ENCODE results near the gene ZNF75A.
A peak's percentile ranks its signal among the peaks of the same experiment; 100 is the strongest.

ZNF75A gene

DNA sequence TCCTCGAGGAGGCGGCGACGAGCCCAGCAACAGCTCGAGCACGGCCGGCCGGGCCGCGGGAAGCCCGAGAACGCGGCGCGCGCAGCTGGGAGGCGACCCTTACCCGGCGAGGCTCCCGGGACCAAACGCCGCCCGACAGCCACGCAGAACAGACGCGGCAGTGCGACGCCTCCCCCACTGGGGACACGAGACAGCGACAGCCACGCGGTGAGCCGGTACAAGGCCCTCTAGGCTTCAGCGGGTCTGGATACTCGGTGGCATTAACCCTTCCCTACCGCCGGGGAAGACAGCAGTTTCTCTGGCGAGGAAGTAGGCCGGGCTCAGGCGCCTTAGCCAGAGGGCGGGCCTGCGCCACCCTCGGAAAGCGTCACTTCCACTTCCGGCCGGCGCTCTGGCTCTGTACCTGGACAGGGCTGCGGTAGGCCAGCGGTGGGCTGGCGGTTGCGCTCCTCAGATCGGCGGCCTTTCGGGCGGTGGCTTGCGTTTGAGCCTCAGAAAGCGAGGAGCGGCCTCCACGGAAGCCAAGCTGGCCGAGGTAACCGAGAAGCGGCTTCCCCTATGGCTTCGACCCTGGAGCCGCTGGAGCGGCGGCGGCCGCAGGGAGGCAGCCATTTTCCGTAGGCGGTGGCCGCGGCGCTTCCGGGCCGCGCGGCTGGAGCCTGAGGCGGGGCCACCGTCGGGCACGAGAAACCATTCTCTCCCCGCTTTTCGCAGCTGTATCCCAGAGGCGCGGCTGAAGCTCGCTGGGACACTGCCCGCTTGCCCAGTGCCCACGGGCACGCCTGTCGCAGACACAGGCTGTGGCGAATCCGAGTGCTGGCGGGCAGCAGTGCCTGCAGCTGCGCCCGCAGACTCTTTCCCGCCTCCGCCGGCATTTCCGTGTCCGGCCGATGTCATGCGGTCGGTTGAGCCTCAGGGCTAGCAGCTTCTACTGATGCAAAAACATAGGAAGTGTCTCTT, at the start of gene ZNF75A, which contains the start of gene TIGD7:
Gene ZNF75A (plus strand): TSS at position 389 of the 960 bp plus-strand sequence. CDS start 2,932 bp downstream, outside the sequence.
Gene TIGD7 (minus strand): TSS at position 322 of the 960 bp plus-strand sequence. CDS start 4,816 bp downstream, outside the sequence.
- peak; percentile 88 for DNase-seq (ENCODE audit: low read depth, low spot score)
- H3K27me3 ChIP-seq (ENCODE audit: insufficient read depth, insufficient read length) = no peaks in the 10 kb centered on the region
- H3K36me3 ChIP-seq (ENCODE audit: insufficient read depth, insufficient read length, low read length) = peaks cover 72% of the 10 kb centered on the region
- H3K4me1 ChIP-seq (ENCODE audit: insufficient read depth, insufficient read length) = no peaks in the 10 kb centered on the region
- peak within 1 kb of the TSS; percentile 93 for H3K4me3 ChIP-seq (ENCODE audit: insufficient read length, low read depth)
- H3K9me3 ChIP-seq (ENCODE audit: insufficient read depth, low read length) = peaks cover 51% of the 10 kb centered on the region
- TF ChIP-seq ZNF274 (IDR thresholded peaks at IDR 0.05; ENCODE audit: low read depth, low read length) (no peak), YY1 (IDR thresholded peaks at IDR 0.05; ENCODE audit: insufficient read depth, insufficient read length) (peak; percentile 72), SUZ12 (IDR thresholded peaks at IDR 0.05; ENCODE audit: extremely low read depth, insufficient read depth, insufficient read length) (no peak)
- H3K9ac ChIP-seq (ENCODE audit: insufficient read length, low read depth) = peak within 1 kb of the TSS; percentile 96

DNA sequence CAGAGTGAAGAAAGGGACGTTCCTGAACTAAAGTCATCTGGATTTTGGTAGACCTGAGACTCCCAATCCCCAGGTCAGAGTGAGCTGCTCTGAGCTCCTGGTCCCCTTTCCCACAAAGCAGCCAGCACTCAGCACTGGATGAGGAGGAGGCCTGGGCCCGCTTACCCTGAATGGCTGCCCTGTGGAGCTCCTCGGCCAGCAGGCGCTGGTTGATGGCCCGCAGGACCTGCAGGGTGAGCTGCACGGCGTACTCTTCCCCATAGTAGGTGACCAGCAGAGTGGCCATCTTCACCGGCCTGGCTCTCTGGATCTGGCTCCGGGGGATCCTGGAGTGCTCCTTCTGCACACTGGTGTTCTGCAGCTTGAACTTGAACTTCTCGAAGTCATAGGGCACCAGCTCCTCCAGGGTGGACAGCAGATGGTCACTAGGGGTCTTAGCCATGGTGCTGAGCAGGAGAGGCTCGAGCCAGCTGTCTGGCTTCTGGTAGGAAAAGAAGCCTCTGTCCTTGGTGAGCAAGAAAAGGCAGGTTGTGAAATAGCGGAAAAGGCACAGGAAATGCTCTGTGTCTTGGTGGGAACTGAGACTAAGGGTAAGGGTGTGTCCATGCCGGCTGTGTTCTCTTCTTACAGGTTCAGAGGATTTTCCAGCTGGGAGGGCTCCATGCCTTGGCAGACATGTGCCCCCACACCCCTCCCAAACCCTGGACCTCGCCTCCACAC, 49.0 kb upstream of the ZNF75A start, which contains the start of gene MEFV:
Gene MEFV (minus strand): TSS at position 488 of the 720 bp plus-strand sequence. CDS start 46 bp downstream, at position 442.
- H3K36me3 ChIP-seq (ENCODE audit: insufficient read depth, insufficient read length, low read length) = no peaks in the 10 kb centered on the region
- no peak for DNase-seq (ENCODE audit: low read depth, low spot score)
- no peaks in the 10 kb centered on the region for H3K27me3 ChIP-seq (ENCODE audit: insufficient read depth, insufficient read length)
- no peak within 1 kb of the TSS for H3K4me3 ChIP-seq (ENCODE audit: insufficient read length, low read depth)
- H3K9ac ChIP-seq (ENCODE audit: insufficient read length, low read depth) = no peak within 1 kb of the TSS
- H3K4me1 ChIP-seq (ENCODE audit: insufficient read depth, insufficient read length) = peaks cover 3% of the 10 kb centered on the region
- H3K9me3 ChIP-seq (ENCODE audit: insufficient read depth, low read length) = no peaks in the 10 kb centered on the region
- TF ChIP-seq YY1 (IDR thresholded peaks at IDR 0.05; ENCODE audit: insufficient read depth, insufficient read length) (no peak), SUZ12 (IDR thresholded peaks at IDR 0.05; ENCODE audit: extremely low read depth, insufficient read depth, insufficient read length) (no peak), ZNF274 (IDR thresholded peaks at IDR 0.05; ENCODE audit: low read depth, low read length) (no peak)

DNA sequence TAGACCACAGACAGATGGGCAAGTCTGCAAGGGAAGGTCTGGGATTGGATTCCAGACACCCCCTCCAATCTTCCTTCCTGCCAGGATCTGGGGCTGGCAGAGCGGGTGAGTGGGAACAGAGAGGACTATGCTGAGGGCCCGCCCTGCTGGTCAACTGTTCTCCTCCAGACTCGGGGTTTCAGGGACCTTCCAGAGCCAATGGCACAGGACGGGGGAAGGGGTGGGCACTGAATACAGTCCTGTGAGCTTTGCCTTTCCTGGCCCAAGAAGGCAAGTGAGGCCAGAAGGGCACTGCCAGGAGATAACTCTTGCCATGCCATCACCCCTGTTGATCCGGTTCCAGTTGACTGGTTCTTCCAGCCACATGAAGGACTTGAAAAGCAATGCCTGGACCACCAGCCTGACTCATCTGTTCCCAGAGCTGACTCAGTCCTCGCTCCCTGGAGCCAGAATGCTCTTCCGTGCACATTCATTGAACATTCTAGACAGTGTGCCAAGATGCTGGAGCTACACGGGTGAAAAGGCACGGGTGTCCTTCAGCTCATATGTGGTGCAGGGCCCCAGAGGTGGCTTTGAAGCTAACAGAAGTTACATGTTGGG, 48.3 kb upstream of the ZNF75A start:
- Histone ChIP-seq H3K9ac (ENCODE audit: insufficient read length, low read depth) (no peak overlapping the region), H3K4me1 (ENCODE audit: insufficient read depth, insufficient read length) (peaks cover 3% of the 10 kb centered on the region), H3K36me3 (ENCODE audit: insufficient read depth, insufficient read length, low read length) (no peaks in the 10 kb centered on the region), H3K9me3 (ENCODE audit: insufficient read depth, low read length) (no peaks in the 10 kb centered on the region), H3K4me3 (ENCODE audit: insufficient read length, low read depth) (no peak overlapping the region), H3K27me3 (ENCODE audit: insufficient read depth, insufficient read length) (no peaks in the 10 kb centered on the region)
- no peak for DNase-seq (ENCODE audit: low read depth, low spot score)
- TF ChIP-seq SUZ12 (IDR thresholded peaks at IDR 0.05; ENCODE audit: extremely low read depth, insufficient read depth, insufficient read length) (no peak), YY1 (IDR thresholded peaks at IDR 0.05; ENCODE audit: insufficient read depth, insufficient read length) (no peak), ZNF274 (IDR thresholded peaks at IDR 0.05; ENCODE audit: low read depth, low read length) (no peak)

DNA sequence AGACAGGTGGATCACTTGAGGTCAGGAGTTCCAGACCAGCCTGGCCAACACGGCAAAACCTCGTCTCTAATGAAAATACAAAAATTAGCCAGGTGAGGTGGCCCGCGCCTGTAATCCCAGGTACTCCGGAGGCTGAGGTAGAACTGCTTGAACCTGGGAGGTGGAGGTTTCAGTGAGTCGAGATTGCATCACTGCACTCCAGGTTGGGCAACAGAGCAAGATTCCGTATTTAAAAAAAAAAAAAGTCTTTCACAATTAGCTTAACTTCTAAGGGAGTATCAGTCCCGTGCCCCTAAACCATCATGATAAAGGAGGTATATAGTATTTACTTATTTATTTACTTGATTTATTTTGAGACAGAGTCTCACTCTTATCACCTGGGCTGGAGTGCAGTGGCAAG, 45.5 kb upstream of the ZNF75A start:
- H3K4me3 ChIP-seq (ENCODE audit: insufficient read length, low read depth) = no peak overlapping the region
- H3K4me1 ChIP-seq (ENCODE audit: insufficient read depth, insufficient read length) = peaks cover 8% of the 10 kb centered on the region
- no peaks in the 10 kb centered on the region for H3K9me3 ChIP-seq (ENCODE audit: insufficient read depth, low read length)
- no peaks in the 10 kb centered on the region for H3K36me3 ChIP-seq (ENCODE audit: insufficient read depth, insufficient read length, low read length)
- no peak for DNase-seq (ENCODE audit: low read depth, low spot score)
- TF ChIP-seq ZNF274 (IDR thresholded peaks at IDR 0.05; ENCODE audit: low read depth, low read length) (no peak), YY1 (IDR thresholded peaks at IDR 0.05; ENCODE audit: insufficient read depth, insufficient read length) (no peak), SUZ12 (IDR thresholded peaks at IDR 0.05; ENCODE audit: extremely low read depth, insufficient read depth, insufficient read length) (no peak)
- H3K9ac ChIP-seq (ENCODE audit: insufficient read length, low read depth) = no peak overlapping the region
- no peaks in the 10 kb centered on the region for H3K27me3 ChIP-seq (ENCODE audit: insufficient read depth, insufficient read length)

DNA sequence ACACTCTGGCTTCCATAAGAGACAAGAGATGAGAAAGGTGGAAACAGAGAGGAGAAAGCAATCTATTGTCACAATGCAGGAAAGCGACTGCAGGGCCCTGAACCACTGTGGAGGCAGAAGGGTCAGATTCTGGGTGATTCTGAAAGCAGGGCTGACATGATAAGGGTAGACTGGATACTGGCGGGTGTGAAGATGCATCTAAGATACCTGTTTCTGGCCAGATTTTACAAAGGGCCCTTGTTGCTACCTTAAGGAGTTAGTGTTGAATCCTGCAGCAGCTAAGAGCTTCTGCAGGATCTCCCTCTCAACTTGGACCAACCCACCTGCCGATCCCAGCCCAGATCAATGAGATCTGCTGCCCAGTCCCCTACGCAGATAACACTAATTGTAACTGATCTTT, 42.8 kb upstream of the ZNF75A start:
- Histone ChIP-seq H3K9ac (ENCODE audit: insufficient read length, low read depth) (peak overlapping the region; percentile 11), H3K4me1 (ENCODE audit: insufficient read depth, insufficient read length) (peaks cover 5% of the 10 kb centered on the region), H3K4me3 (ENCODE audit: insufficient read length, low read depth) (no peak overlapping the region), H3K27me3 (ENCODE audit: insufficient read depth, insufficient read length) (no peaks in the 10 kb centered on the region), H3K9me3 (ENCODE audit: insufficient read depth, low read length) (no peaks in the 10 kb centered on the region; the same call in 1 of the 2 replicates), H3K36me3 (ENCODE audit: insufficient read depth, insufficient read length, low read length) (no peaks in the 10 kb centered on the region)
- DNase-seq (ENCODE audit: low read depth, low spot score) = no peak
- no peak for TF ChIP-seq YY1 (IDR thresholded peaks at IDR 0.05; ENCODE audit: insufficient read depth, insufficient read length)
- no peak for TF ChIP-seq SUZ12 (IDR thresholded peaks at IDR 0.05; ENCODE audit: extremely low read depth, insufficient read depth, insufficient read length)
- TF ChIP-seq ZNF274 (IDR thresholded peaks at IDR 0.05; ENCODE audit: low read depth, low read length) = no peak

DNA sequence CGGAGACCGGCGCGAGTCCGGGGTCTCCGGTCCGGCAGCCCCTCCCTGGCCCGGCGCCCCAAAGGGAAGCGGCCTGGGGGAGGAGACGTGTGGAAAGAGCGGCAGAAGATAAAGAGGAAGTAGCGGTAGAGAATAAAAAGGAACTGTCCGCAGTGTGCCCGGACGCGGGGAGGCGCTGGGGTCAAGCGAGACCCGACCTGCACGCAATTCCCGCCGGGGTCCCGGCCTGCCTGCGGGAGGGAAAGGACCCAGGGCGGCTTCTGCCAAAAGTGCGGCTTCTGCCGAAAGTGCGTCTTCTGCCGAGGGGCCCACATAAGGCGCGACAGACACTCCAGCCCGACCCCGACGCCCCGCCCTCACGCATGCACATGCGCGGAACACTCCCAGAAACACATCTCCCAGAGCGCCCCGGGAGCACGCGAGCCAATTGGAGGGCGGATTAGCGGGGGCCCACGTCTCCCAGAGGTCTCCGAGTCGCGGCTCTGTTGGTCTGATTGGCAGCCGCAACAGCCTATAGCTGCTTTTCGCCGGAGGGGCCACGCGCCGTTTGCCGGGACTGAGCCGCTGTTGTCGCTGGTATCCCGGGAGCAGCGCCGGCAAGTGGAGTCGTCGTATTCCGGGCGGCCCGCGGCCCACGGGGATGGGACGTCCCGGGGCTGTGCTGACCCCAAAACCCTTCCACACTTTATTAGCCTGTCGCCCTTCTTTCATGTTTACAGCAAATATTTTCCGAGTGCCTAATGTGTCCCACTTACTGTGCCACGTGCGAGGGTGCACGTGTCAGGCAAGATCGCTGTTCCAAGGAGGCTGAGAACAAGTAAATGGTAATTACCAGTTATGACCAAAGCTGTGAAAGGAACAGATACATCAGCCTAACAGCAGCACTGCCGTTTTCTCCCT, 40.9 kb upstream of the ZNF75A start:
- TF ChIP-seq ZNF274 (IDR thresholded peaks at IDR 0.05; ENCODE audit: low read depth, low read length) (no peak), YY1 (IDR thresholded peaks at IDR 0.05; ENCODE audit: insufficient read depth, insufficient read length) (no peak)
- H3K4me1 ChIP-seq (ENCODE audit: insufficient read depth, insufficient read length) = peaks cover 5% of the 10 kb centered on the region
- peak; percentile 98 for DNase-seq (ENCODE audit: low read depth, low spot score)
- H3K36me3 ChIP-seq (ENCODE audit: insufficient read depth, insufficient read length, low read length) = no peaks in the 10 kb centered on the region
- no peaks in the 10 kb centered on the region for H3K27me3 ChIP-seq (ENCODE audit: insufficient read depth, insufficient read length)
- no peaks in the 10 kb centered on the region; the same call in 1 of the 2 replicates for H3K9me3 ChIP-seq (ENCODE audit: insufficient read depth, low read length)
- H3K9ac ChIP-seq (ENCODE audit: insufficient read length, low read depth) = peak overlapping the region; percentile 83
- peak overlapping the region; percentile 81 for H3K4me3 ChIP-seq (ENCODE audit: insufficient read length, low read depth)

All from NT2/D1 (cell line).